Ishikawa (cell line): Measurements from ENCODE around the gene SLCO4A1.

Source experiments
- CEBPB ChIP-seq: IDR thresholded peaks from 2 replicates; pipeline ENCODE4 v1.6.1; 2012
- CREB1 ChIP-seq: IDR thresholded peaks from 2 replicates; pipeline ENCODE4 v1.6.1; 2012; ENCODE audit warnings: low read depth
- EGR1 ChIP-seq: IDR thresholded peaks from 2 replicates; pipeline ENCODE4 v1.6.1; 2012
- EP300 ChIP-seq: IDR thresholded peaks from 2 replicates; pipeline ENCODE4 v1.6.1; 2012; ENCODE audit warnings: borderline replicate concordance
- FOXM1 ChIP-seq: IDR thresholded peaks from 2 replicates; pipeline ENCODE4 v1.6.1; 2012; ENCODE audit warnings: low read depth, borderline replicate concordance
- NFIC ChIP-seq: IDR thresholded peaks from 2 replicates; pipeline ENCODE4 v1.6.1; 2012
- RAD21 ChIP-seq: IDR thresholded peaks from 2 replicates; pipeline ENCODE4 v1.6.1; 2012; ENCODE audit warnings: low read depth
- TAF1 ChIP-seq: IDR thresholded peaks from 2 replicates; pipeline ENCODE4 v1.6.1; 2012; ENCODE audit warnings: low read depth, mild to moderate bottlenecking
- TCF12 ChIP-seq: IDR thresholded peaks from 2 replicates; pipeline ENCODE4 v1.6.1; 2012; ENCODE audit warnings: low read depth
- TEAD4 ChIP-seq: IDR thresholded peaks from 2 replicates; pipeline ENCODE4 v1.6.1; 2012
- USF1 ChIP-seq: IDR thresholded peaks from 2 replicates; pipeline ENCODE4 v1.6.1; 2012
- YY1 ChIP-seq: IDR thresholded peaks from 2 replicates; pipeline ENCODE4 v1.6.1; 2012; ENCODE audit warnings: low read depth
- ZBTB7A ChIP-seq: IDR thresholded peaks from 2 replicates; pipeline ENCODE4 v1.6.1; 2012; ENCODE audit warnings: low read depth
- TF ChIP-seq, protein P1 (sequence below): IDR thresholded peaks from 2 replicates; pipeline ENCODE4 v1.6.1; 2012
- TF ChIP-seq, protein P2 (sequence below): IDR thresholded peaks from 2 replicates; pipeline ENCODE4 v1.6.1; 2012; ENCODE audit warnings: low read depth, mild to moderate bottlenecking

Gene SLCO4A1

DNA sequence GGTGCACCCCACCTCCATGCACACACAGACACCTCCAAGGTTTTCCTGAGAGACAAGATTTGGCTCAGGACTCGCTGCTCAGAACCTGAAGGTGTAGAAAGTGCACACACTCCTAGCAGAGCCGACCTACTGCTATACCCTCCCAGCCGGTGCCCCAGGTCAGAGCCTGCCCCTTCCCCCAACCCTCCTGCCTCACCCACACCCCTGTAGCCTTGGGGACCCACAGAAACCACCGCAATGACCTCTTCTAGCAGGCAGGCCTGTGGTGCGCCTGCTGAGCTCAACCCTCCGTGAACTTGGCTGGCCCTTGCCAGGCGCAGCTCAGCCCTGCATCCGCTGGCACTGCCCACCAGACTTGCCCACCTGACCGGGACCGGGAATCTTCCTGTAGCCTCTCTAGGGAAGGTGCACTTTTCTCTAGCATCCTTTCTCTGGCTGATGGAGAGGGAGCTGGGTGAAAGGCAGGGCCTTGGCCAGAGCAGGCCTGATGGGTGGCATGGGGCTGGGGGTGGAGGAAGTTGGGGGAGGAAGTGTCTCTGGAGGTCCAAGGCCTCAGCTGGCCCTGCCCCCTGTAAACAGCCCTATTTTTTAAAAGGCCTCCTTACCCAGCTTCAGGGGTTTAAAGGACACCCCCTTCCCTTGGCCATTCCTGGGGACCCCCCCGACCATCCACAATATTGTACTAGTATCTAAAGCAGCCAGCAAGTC is 36.9 kb upstream of the SLCO4A1 start:
- TF ChIP-seq EGR1: no peak
- TF ChIP-seq CREB1: no peak
- TF ChIP-seq, protein P1, sequence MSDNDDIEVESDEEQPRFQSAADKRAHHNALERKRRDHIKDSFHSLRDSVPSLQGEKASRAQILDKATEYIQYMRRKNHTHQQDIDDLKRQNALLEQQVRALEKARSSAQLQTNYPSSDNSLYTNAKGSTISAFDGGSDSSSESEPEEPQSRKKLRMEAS: no peak
- TF ChIP-seq RAD21: no peak
- TF ChIP-seq, protein P2, sequence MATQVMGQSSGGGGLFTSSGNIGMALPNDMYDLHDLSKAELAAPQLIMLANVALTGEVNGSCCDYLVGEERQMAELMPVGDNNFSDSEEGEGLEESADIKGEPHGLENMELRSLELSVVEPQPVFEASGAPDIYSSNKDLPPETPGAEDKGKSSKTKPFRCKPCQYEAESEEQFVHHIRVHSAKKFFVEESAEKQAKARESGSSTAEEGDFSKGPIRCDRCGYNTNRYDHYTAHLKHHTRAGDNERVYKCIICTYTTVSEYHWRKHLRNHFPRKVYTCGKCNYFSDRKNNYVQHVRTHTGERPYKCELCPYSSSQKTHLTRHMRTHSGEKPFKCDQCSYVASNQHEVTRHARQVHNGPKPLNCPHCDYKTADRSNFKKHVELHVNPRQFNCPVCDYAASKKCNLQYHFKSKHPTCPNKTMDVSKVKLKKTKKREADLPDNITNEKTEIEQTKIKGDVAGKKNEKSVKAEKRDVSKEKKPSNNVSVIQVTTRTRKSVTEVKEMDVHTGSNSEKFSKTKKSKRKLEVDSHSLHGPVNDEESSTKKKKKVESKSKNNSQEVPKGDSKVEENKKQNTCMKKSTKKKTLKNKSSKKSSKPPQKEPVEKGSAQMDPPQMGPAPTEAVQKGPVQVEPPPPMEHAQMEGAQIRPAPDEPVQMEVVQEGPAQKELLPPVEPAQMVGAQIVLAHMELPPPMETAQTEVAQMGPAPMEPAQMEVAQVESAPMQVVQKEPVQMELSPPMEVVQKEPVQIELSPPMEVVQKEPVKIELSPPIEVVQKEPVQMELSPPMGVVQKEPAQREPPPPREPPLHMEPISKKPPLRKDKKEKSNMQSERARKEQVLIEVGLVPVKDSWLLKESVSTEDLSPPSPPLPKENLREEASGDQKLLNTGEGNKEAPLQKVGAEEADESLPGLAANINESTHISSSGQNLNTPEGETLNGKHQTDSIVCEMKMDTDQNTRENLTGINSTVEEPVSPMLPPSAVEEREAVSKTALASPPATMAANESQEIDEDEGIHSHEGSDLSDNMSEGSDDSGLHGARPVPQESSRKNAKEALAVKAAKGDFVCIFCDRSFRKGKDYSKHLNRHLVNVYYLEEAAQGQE: no peak
- TF ChIP-seq TCF12: no peak

- TF ChIP-seq YY1 (no peak), CREB1 (no peak), TAF1 (no peak), TCF12 (no peak), CEBPB (no peak), USF1 (no peak), EP300 (no peak), EGR1 (no peak), NFIC (no peak), RAD21 (no peak), TEAD4 (no peak), FOXM1 (no peak), ZBTB7A (no peak)
- TF ChIP-seq, protein P2: no peak
- TF ChIP-seq, protein P1: no peak
Measured at GRCh38 chr20:62606016-62606415, 36.3 kb upstream of the SLCO4A1 start.

DNA sequence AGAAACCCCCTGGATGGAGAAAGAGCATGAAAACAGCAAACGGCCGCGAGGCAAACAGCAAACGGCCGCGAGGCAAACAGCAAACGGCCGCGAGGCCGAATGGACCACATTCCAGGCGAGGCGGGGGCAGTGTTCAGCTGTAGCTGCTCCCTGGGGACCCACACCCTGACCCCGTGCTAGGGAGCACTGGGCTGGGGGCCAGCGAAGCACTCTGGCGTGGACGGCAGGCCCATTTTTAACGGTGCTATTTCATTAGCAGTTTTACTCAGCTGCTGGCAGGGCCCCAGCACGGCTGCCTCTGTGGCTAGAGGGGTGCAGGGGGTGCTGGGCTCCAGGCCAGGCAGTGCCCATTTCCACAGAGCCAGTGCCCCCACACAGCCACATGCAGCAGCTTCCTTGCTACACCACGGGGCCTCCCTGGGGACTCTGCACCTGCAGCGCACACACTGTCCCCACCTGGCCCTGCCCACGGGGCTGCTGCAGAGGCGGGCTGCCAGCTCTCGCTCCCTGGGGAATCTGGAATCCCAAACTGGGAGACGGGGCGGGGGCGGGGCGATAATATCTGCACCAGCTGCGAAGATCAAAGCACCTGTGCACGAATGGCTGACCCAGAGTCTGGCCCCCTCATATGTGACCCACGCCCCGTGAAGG is 35.6 kb upstream of the SLCO4A1 start:
- TF ChIP-seq FOXM1 (0 out of 2 replicates have a peak, but pooled peaks have one; percentile 57), EP300 (peak; percentile 84), USF1 (no peak), ZBTB7A (peak; percentile 63; the same call in 1 of the 2 replicates), EGR1 (peak; percentile 75), YY1 (peak; percentile 54), RAD21 (no peak; the same call in 1 of the 2 replicates), NFIC (peak; percentile 94), CEBPB (peak; percentile 5; the same call in 1 of the 2 replicates), TCF12 (peak; percentile 97), CREB1 (no peak), TEAD4 (peak; percentile 89)
- TF ChIP-seq, protein P1: peak; percentile 68

GRCh38 chr20:62607366-62608217 is 34.7 kb upstream of the SLCO4A1 start:
- TF ChIP-seq, protein P2: no peak
- no peak for TF ChIP-seq YY1
- no peak for TF ChIP-seq RAD21
- TF ChIP-seq, protein P1: no peak
- no peak for TF ChIP-seq EP300
- no peak for TF ChIP-seq TCF12
- TF ChIP-seq TEAD4: no peak
- TF ChIP-seq FOXM1: no peak
- TF ChIP-seq TAF1: no peak
- TF ChIP-seq USF1: no peak
